HepG2 (cell line): ENCODE measurements around the gene CHN2. TPM values are rescaled to one million over a fixed set of nuclear protein-coding genes. Genes with fewer than 3 reads are reported as not detected.

ENCODE experiments used
- ATAC-seq: fragments of 200-7000 bp; cut with Tn5 transposase; 3 replicates; pipeline ENCODE4 v1.9.1; 2020; ENCODE audit warnings: mild to moderate bottlenecking, moderate library complexity
- BruUV-seq: library from RNA; stranded (reverse); fragments of 400-500 nt; replicated peaks from 2 replicates; lab custom pipeline; 2021; lab: Mats Ljungman, UMichigan
- CTCF ChIA-PET: fragments of 300-600 bp; formaldehyde crosslinking; extraction: SDS; loops from one replicate; lab custom pipeline; 2021; ENCODE audit warnings: low total read pairs, inconsistent platforms, low intra/inter-chr PET ratio; lab: Yijun Ruan, JAX
- POLR2A ChIA-PET: fragments of 350-600 bp; sonication (Branson Sonifier 250); formaldehyde crosslinking; loops from one replicate; lab custom pipeline; 2020; ENCODE audit warnings: antibody characterized with exemption, inconsistent platforms; lab: Yijun Ruan, JAX
- DNase-seq: peaks from one replicate; pipeline ENCODE4 v3.0.0-alpha.2; 2015; ENCODE audit warnings: low spot score
- FAIRE-seq: peaks from 3 replicates; lab custom pipeline; 2011; peaks lifted over from hg19 to GRCh38; lab: Jason Lieb, UNC
- H2AFZ ChIP-seq: one replicate; pipeline ENCODE4 v1.6.1; 2011; ENCODE audit warnings: low read length, inconsistent platforms
- H3K27ac ChIP-seq: fragments of 300-600 bp; 3 replicates; pipeline ENCODE4 v1.8.0; 2011; ENCODE audit warnings: mixed run types, mild to moderate bottlenecking, mixed read lengths, low read length, inconsistent platforms; ENCODE audit not compliant: insufficient read depth; ENCODE audit errors: extremely low read length
- H3K27me3 ChIP-seq, 2 experiments: fragments of 200-600 bp in 1 of 2; 2 replicates in 1 of 2; 3 replicates in 1 of 2; pipeline versions ENCODE4 v1.6.0 to v1.8.0; 2011; ENCODE audit warnings: low read length in 2 of 2, mild to moderate bottlenecking in 2 of 2, moderate library complexity in 2 of 2, inconsistent platforms in 1 of 2; ENCODE audit not compliant: insufficient read depth in 2 of 2, control insufficient read depth in 1 of 2
- H3K36me3 ChIP-seq, 2 experiments: fragments of 200-600 bp in 1 of 2; replicated peaks in 1 of 2; 2 replicates in 1 of 2; 3 replicates in 1 of 2; pipeline versions ENCODE4 v1.5.1 to v1.8.0; 2011; ENCODE audit warnings: low read length in 2 of 2, inconsistent platforms in 1 of 2; ENCODE audit not compliant: insufficient read depth in 2 of 2, control insufficient read depth in 1 of 2
- H3K4me1 ChIP-seq: 2 replicates; pipeline ENCODE4 v1.5.1; 2012; ENCODE audit warnings: low read length, inconsistent platforms; ENCODE audit not compliant: insufficient read depth
- H3K4me2 ChIP-seq: 2 replicates; pipeline ENCODE4 v1.6.0; 2011; ENCODE audit warnings: low read depth, low read length, inconsistent platforms
- H3K4me3 ChIP-seq, 3 experiments: fragments of 200-600 bp in 1 of 3; sonication (generic), shearing (Covaris generic) in 1 of 3; replicated peaks in 1 of 3; 2 replicates each; pipeline ENCODE4 v1.5.1; 2011 to 2016; ENCODE audit warnings: low read length in 3 of 3, inconsistent platforms in 2 of 3, low read depth in 2 of 3, mild to moderate bottlenecking in 2 of 3, control low read depth in 1 of 3, mixed read lengths in 1 of 3; ENCODE audit not compliant: insufficient read depth in 1 of 3
- H3K79me2 ChIP-seq: one replicate; pipeline ENCODE4 v1.6.1; 2011; ENCODE audit warnings: low read length, inconsistent platforms; ENCODE audit not compliant: insufficient read depth
- H3K9ac ChIP-seq: 2 replicates; pipeline ENCODE4 v1.6.0; 2011; ENCODE audit warnings: mild to moderate bottlenecking, low read depth, low read length, inconsistent platforms; ENCODE audit not compliant: insufficient read depth
- H3K9me3 ChIP-seq: 2 replicates; pipeline ENCODE4 v1.5.1; 2012; ENCODE audit warnings: mild to moderate bottlenecking, low read length
- H4K20me1 ChIP-seq: 2 replicates; pipeline ENCODE4 v1.6.0; 2011; ENCODE audit warnings: inconsistent platforms, mild to moderate bottlenecking, low read length, moderate library complexity; ENCODE audit not compliant: insufficient read depth
- CAMTA2 ChIP-seq: sonication (generic); formaldehyde crosslinking; IDR thresholded peaks from 2 replicates; pipeline ENCODE4 v1.4.0; 2020; ENCODE audit warnings: mild to moderate bottlenecking, missing genetic modification reagents, borderline replicate concordance
- HDAC6 ChIP-seq: fragments of 200-600 bp; sonication (generic); IDR thresholded peaks from 2 replicates; pipeline ENCODE4 v1.7.0; 2017; ENCODE audit warnings: mild to moderate bottlenecking, antibody characterized with exemption, low read length, low read depth
- LCORL ChIP-seq, 2 experiments: fragments of 450-650 bp in 1 of 2; sonication (generic) in 1 of 2; formaldehyde crosslinking in 1 of 2; IDR thresholded peaks; 2 replicates each; pipeline versions ENCODE4 v1.5.0 to v1.6.1; 2017 to 2020; ENCODE audit warnings: antibody characterized with exemption in 1 of 2, missing genetic modification reagents in 1 of 2
- MIER3 ChIP-seq: IDR thresholded peaks from 2 replicates; pipeline ENCODE4 v1.6.1; 2016; ENCODE audit warnings: missing compliant biosample characterization, borderline replicate concordance
- NAIF1 ChIP-seq: sonication (generic); formaldehyde crosslinking; IDR thresholded peaks from 2 replicates; pipeline ENCODE4 v1.5.0; 2020; ENCODE audit warnings: mild to moderate bottlenecking, missing genetic modification reagents, borderline replicate concordance
- NCOR1 ChIP-seq: fragments of 200-600 bp; sonication (generic); IDR thresholded peaks from 2 replicates; pipeline ENCODE4 v1.7.0; 2017; ENCODE audit warnings: antibody characterized with exemption, low read length, borderline replicate concordance
- NFYC ChIP-seq: IDR thresholded peaks from 2 replicates; pipeline ENCODE4 v1.6.1; 2016; ENCODE audit warnings: missing genetic modification reagents, missing compliant biosample characterization
- RCOR2 ChIP-seq: IDR thresholded peaks from 2 replicates; pipeline ENCODE4 v1.6.1; 2016; ENCODE audit warnings: missing biosample characterization, missing genetic modification reagents
- ZMYM2 ChIP-seq: sonication (generic); formaldehyde crosslinking; IDR thresholded peaks from 2 replicates; pipeline ENCODE4 v1.8.0; 2022; ENCODE audit warnings: mild to moderate bottlenecking, missing genetic modification reagents
- ZMYM4 ChIP-seq: sonication (generic); formaldehyde crosslinking; IDR thresholded peaks from 2 replicates; pipeline ENCODE4 v1.8.1; 2023; ENCODE audit warnings: mild to moderate bottlenecking, missing genetic modification reagents
- ZNF101 ChIP-seq: sonication (generic); formaldehyde crosslinking; IDR thresholded peaks from 2 replicates; pipeline ENCODE4 v1.4.0; 2020; ENCODE audit warnings: mild to moderate bottlenecking, low read depth, missing genetic modification reagents, borderline replicate concordance
- ZNF224 ChIP-seq: sonication (generic); formaldehyde crosslinking; IDR thresholded peaks from 2 replicates; pipeline ENCODE4 v1.5.0; 2020; ENCODE audit warnings: mild to moderate bottlenecking, missing genetic modification reagents
- ZNF260 ChIP-seq: sonication (generic); formaldehyde crosslinking; IDR thresholded peaks from 2 replicates; pipeline ENCODE4 v1.4.0; 2020; ENCODE audit warnings: missing genetic modification reagents, low read depth, mild to moderate bottlenecking, borderline replicate concordance
- ZNF543 ChIP-seq: sonication (generic); formaldehyde crosslinking; IDR thresholded peaks from 2 replicates; pipeline ENCODE4 v1.4.0; 2020; ENCODE audit warnings: mild to moderate bottlenecking, missing genetic modification reagents
- ZNF782 ChIP-seq: sonication (generic); formaldehyde crosslinking; IDR thresholded peaks from 2 replicates; pipeline ENCODE4 v1.4.0; 2020; ENCODE audit warnings: missing genetic modification reagents, mild to moderate bottlenecking, borderline replicate concordance
- ZNF788 ChIP-seq: sonication (generic); formaldehyde crosslinking; IDR thresholded peaks from 2 replicates; pipeline ENCODE4 v1.5.0; 2020; ENCODE audit warnings: mild to moderate bottlenecking, missing genetic modification reagents, borderline replicate concordance
- whole genome bisulfite sequencing: methylation state at CpG from one replicate; pipeline ENCODE4 v1.1.6; 2017; ENCODE audit warnings: low lambda C conversion rate; 5-methylcytosine and 5-hydroxymethylcytosine counted together
- in situ Hi-C: cut with HindIII; loops from 2 replicates; pipeline ENCODE4 v1.10.0; 2017; ENCODE audit warnings: low pct_unique_long_range_greater_than_20kb; ENCODE audit not compliant: extremely low pct_ligation_motif_present
- intact Hi-C: fragments of 100-400 bp; cut with micrococcal nuclease; formaldehyde crosslinking; loops from one replicate; pipeline ENCODE4 v1.10.0; 2022; ENCODE audit not compliant: unreplicated experiment
- polyA plus RNA-seq, 8 experiments: library from polyadenylated mRNA; depleted of rRNA in 3 of 8; stranded (reverse) in 7 of 8; unstranded in 1 of 8; fragments of >200 nt; fragmentation: Illumina TruSeq in 4 of 8; extraction: Trizol in 4 of 8; gene quantifications; 2 replicates each; pipeline versions ENCODE4 v1.2.1 to v1.2.3, GENCODE V29; 2011 to 2016; ENCODE audit warnings: low read depth in 4 of 8, missing spikeins in 1 of 8, mixed read lengths in 1 of 8; ENCODE audit not compliant: insufficient read depth in 1 of 8
- total RNA-seq, 5 experiments: library from RNA; depleted of rRNA; stranded (reverse); fragments of >200 nt; fragmentation: Illumina TruSeq; extraction: Trizol; gene quantifications; 2 replicates each; pipeline ENCODE4 v1.2.3, GENCODE V29; 2016; ENCODE audit warnings: low read depth in 1 of 5
- TF ChIP-seq, protein P1 (sequence below): sonication (generic); formaldehyde crosslinking; IDR thresholded peaks from 2 replicates; pipeline ENCODE4 v1.4.0; 2020; ENCODE audit warnings: missing genetic modification reagents, mild to moderate bottlenecking, borderline replicate concordance
- TF ChIP-seq, protein P2 (sequence below): sonication (generic); formaldehyde crosslinking; IDR thresholded peaks from 2 replicates; pipeline ENCODE4 v1.8.0; 2022; ENCODE audit warnings: mild to moderate bottlenecking, missing genetic modification reagents; ENCODE audit not compliant: insufficient replicate concordance
- TF ChIP-seq, protein P3 (sequence below): sonication (generic); formaldehyde crosslinking; IDR thresholded peaks from 2 replicates; pipeline ENCODE4 v1.5.0; 2020; ENCODE audit warnings: missing genetic modification reagents

The CHN2 gene
- total and polyA plus RNA-seq, 2 of the 13 experiments (the other 11 are each of a cell fraction or from before 2014, with no cell fraction given): 23.5 to 30.5 TPM

DNA sequence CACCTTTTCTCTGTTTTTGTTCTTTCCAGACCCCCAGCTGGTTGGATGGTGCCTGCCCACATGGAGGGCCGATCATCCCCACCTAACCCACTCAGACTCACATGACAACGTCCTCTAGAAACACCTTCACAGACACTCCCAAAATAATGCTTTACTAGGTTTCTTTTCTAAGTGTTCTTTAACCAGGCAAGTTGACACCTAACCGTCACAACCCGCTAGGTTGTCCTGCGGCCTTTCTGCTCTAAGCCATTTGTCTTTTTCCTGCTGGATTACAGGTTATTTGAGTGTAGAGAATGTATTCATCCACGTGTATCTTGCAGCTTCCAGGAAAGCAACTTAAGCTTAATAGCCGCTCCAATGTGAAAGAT lies 54.8 kb downstream of the CHN2 start:
- FAIRE-seq: no peak
- TF ChIP-seq ZNF260 (CRISPR knock-in tag) (no peak), ZNF543 (CRISPR knock-in tag) (no peak), RCOR2 (CRISPR knock-in tag) (no peak), NCOR1 (peak; percentile 5), ZNF782 (0 out of 2 replicates have a peak, but pooled peaks have one; percentile 6), ZNF224 (CRISPR knock-in tag) (0 out of 2 replicates have a peak, but pooled peaks have one; percentile 8), ZMYM4 (0 out of 2 replicates have a peak, but pooled peaks have one; percentile 8), ZNF788 (0 out of 2 replicates have a peak, but pooled peaks have one; percentile 1), ZMYM2 (CRISPR knock-in tag) (0 out of 2 replicates have a peak, but pooled peaks have one; percentile 26), CAMTA2 (CRISPR knock-in tag) (no peak), HDAC6 (no peak), MIER3 (no peak), ZNF101 (CRISPR knock-in tag) (no peak), NFYC (CRISPR knock-in tag) (no peak), NAIF1 (no peak), LCORL (IDR thresholded peaks at IDR 0.05) (no peak), LCORL (CRISPR knock-in tag; IDR thresholded peaks at IDR 0.05) (0 out of 2 replicates have a peak, but pooled peaks have one; percentile 0)
- TF ChIP-seq, protein P1, sequence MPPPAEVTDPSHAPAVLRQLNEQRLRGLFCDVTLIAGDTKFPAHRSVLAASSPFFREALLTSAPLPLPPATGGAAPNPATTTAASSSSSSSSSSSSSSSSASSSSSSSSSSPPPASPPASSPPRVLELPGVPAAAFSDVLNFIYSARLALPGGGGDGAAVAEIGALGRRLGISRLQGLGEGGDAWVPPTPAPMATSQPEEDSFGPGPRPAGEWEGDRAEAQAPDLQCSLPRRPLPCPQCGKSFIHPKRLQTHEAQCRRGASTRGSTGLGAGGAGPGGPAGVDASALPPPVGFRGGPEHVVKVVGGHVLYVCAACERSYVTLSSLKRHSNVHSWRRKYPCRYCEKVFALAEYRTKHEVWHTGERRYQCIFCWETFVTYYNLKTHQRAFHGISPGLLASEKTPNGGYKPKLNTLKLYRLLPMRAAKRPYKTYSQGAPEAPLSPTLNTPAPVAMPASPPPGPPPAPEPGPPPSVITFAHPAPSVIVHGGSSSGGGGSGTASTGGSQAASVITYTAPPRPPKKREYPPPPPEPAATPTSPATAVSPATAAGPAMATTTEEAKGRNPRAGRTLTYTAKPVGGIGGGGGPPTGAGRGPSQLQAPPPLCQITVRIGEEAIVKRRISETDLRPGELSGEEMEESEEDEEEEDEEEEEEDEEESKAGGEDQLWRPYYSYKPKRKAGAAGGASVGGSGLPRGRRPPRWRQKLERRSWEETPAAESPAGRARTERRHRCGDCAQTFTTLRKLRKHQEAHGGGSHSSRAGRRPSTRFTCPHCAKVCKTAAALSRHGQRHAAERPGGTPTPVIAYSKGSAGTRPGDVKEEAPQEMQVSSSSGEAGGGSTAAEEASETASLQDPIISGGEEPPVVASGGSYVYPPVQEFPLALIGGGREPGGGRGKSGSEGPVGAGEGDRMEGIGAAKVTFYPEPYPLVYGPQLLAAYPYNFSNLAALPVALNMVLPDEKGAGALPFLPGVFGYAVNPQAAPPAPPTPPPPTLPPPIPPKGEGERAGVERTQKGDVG (CRISPR knock-in tag): 0 out of 2 replicates have a peak, but pooled peaks have one; percentile 61
- TF ChIP-seq, protein P2, sequence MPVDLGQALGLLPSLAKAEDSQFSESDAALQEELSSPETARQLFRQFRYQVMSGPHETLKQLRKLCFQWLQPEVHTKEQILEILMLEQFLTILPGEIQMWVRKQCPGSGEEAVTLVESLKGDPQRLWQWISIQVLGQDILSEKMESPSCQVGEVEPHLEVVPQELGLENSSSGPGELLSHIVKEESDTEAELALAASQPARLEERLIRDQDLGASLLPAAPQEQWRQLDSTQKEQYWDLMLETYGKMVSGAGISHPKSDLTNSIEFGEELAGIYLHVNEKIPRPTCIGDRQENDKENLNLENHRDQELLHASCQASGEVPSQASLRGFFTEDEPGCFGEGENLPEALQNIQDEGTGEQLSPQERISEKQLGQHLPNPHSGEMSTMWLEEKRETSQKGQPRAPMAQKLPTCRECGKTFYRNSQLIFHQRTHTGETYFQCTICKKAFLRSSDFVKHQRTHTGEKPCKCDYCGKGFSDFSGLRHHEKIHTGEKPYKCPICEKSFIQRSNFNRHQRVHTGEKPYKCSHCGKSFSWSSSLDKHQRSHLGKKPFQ (CRISPR knock-in tag): peak; percentile 66
- TF ChIP-seq, protein P3, sequence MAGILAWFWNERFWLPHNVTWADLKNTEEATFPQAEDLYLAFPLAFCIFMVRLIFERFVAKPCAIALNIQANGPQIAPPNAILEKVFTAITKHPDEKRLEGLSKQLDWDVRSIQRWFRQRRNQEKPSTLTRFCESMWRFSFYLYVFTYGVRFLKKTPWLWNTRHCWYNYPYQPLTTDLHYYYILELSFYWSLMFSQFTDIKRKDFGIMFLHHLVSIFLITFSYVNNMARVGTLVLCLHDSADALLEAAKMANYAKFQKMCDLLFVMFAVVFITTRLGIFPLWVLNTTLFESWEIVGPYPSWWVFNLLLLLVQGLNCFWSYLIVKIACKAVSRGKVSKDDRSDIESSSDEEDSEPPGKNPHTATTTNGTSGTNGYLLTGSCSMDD (CRISPR knock-in tag): no peak

More for the DNA sequence above, 54.8 kb downstream of the CHN2 start:
- no peaks in the 10 kb centered on the region for H4K20me1 ChIP-seq
- BruUV-seq: no TSS peak
- POLR2A ChIA-PET: interaction anchor here (0.8 to 1.4 kb wide), 3 partner anchors 21 to 60 kb away, joined by 3 to 9 read pairs (median 3); no protein-coding TSS in a partner anchor
- intact Hi-C loops (loop anchor here (5.0 kb wide), 4 partner anchors 42 to 88 kb away; partner anchors contain the start of gene CHN2), in situ Hi-C loops (no loop called here)
- H3K36me3 ChIP-seq: peaks cover 5 to 11% of the 10 kb centered on the region in 2 experiments; a peak in 4 of 5 replicates
- no peak for ATAC-seq
- CTCF ChIA-PET: no interaction called here
- H3K79me2 ChIP-seq: peaks cover 48% of the 10 kb centered on the region
- peak overlapping the region; percentile 32; the same call in 1 of the 2 replicates for H3K4me2 ChIP-seq
- DNase-seq: no peak
- H3K9ac ChIP-seq: no peak overlapping the region
- no peak overlapping the region for H2AFZ ChIP-seq
- H3K9me3 ChIP-seq: no peaks in the 10 kb centered on the region
- H3K4me1 ChIP-seq: peaks cover 54% of the 10 kb centered on the region
- no peak overlapping the region for H3K4me3 ChIP-seq
- H3K27ac ChIP-seq: peak overlapping the region; percentile 61
- WGBS: 64% methylated on average over 7 of the region's 7 CpGs
- H3K27me3 ChIP-seq: no peaks in the 10 kb centered on the region
